Measurements from ENCODE around the gene ZNF32.

GRCh38 chr10:43619368-43619767 lies 29.3 kb downstream of the ZNF32 start:
- TF ChIP-seq POLR2AphosphoS5 (IDR thresholded peaks at IDR 0.05; ENCODE audit: low read depth, low read length) (no peak), POLR2A (IDR thresholded peaks at IDR 0.05; ENCODE audit: low read depth, low read length) (no peak)

All from GM12892 (cell line).